ENCODE data around the gene KCNJ3. TPM values are rescaled to one million over a fixed set of nuclear protein-coding genes. Genes with fewer than 3 reads are reported as not detected.

KCNJ3 gene
- total RNA-seq, 1 experiment from 2014 or later = 0.21 TPM

- CTCF ChIA-PET = no interaction called here
- POLR2A ChIA-PET = no interaction called here
- BruUV-seq (replicated peaks) = no TSS peak
- Histone ChIP-seq H3K4me1 (ENCODE audit: control insufficient read depth, insufficient read depth, low read length) (no peaks in the 10 kb centered on the region), H3K27me3 (ENCODE audit: control insufficient read depth, insufficient read depth, low read length) (no peaks in the 10 kb centered on the region), H3K36me3 (ENCODE audit: control insufficient read depth, insufficient read depth, low read length) (no peaks in the 10 kb centered on the region), H3K27ac (ENCODE audit: low read length) (no peak overlapping the region), H3K4me3 (ENCODE audit: low read depth in 2 of 2, low read length in 2 of 2) (no peak overlapping the region), H3K9me3 (ENCODE audit: control insufficient read depth, insufficient read depth, low read depth, low read length) (no peaks in the 10 kb centered on the region)
- intact Hi-C loops (cut with micrococcal nuclease; ENCODE audit: unreplicated experiment) (no loop called here), in situ Hi-C loops (cut with HindIII; ENCODE audit: low pct_unique_long_range_greater_than_20kb, low sequenced_read_pairs) (no loop called here)
- DNase-seq (ENCODE audit: low read depth, low spot score) (no peak), ATAC-seq (no peak)
- no peak for TF ChIP-seq REST (IDR thresholded peaks at IDR 0.05; ENCODE audit: insufficient read depth in 1 of 2, low read depth in 2 of 2, low read length in 1 of 2)
- no peak for TF ChIP-seq SIN3A (IDR thresholded peaks at IDR 0.05; ENCODE audit: borderline replicate concordance, insufficient read depth, low read depth, low read length)
- no peak for TF ChIP-seq CTCF (IDR thresholded peaks at IDR 0.05)
- TF ChIP-seq POLR2AphosphoS5 (IDR thresholded peaks at IDR 0.05; ENCODE audit: low read depth, low read length) = no peak
- no peak for TF ChIP-seq TCF7L2 (IDR thresholded peaks at IDR 0.05; ENCODE audit: low read depth, low read length)
These were observed 64.1 kb downstream of the KCNJ3 start for GRCh38 chr2:154762638-154763037.

- DNase-seq (ENCODE audit: low read depth, low spot score) = no peak
- Histone ChIP-seq H3K4me3 (ENCODE audit: low read depth in 2 of 2, low read length in 2 of 2) (no peak overlapping the region), H3K9me3 (ENCODE audit: control insufficient read depth, insufficient read depth, low read depth, low read length) (no peaks in the 10 kb centered on the region), H3K36me3 (ENCODE audit: control insufficient read depth, insufficient read depth, low read length) (no peaks in the 10 kb centered on the region), H3K27me3 (ENCODE audit: control insufficient read depth, insufficient read depth, low read length) (no peaks in the 10 kb centered on the region), H3K4me1 (ENCODE audit: control insufficient read depth, insufficient read depth, low read length) (no peaks in the 10 kb centered on the region), H3K27ac (ENCODE audit: low read length) (no peak overlapping the region)
- no peak for ATAC-seq
- intact Hi-C loops (cut with micrococcal nuclease; ENCODE audit: unreplicated experiment) (no loop called here), in situ Hi-C loops (cut with HindIII; ENCODE audit: low pct_unique_long_range_greater_than_20kb, low sequenced_read_pairs) (no loop called here)
- BruUV-seq (replicated peaks) = no TSS peak
- TF ChIP-seq POLR2AphosphoS5 (IDR thresholded peaks at IDR 0.05; ENCODE audit: low read depth, low read length) = no peak
- TF ChIP-seq CTCF (IDR thresholded peaks at IDR 0.05) = no peak
- TF ChIP-seq REST (IDR thresholded peaks at IDR 0.05; ENCODE audit: insufficient read depth in 1 of 2, low read depth in 2 of 2, low read length in 1 of 2) = no peak
- TF ChIP-seq TCF7L2 (IDR thresholded peaks at IDR 0.05; ENCODE audit: low read depth, low read length) = no peak
- no peak for TF ChIP-seq SIN3A (IDR thresholded peaks at IDR 0.05; ENCODE audit: borderline replicate concordance, insufficient read depth, low read depth, low read length)
- CTCF ChIA-PET = no interaction called here
- POLR2A ChIA-PET = no interaction called here
These were observed 73.3 kb downstream of the KCNJ3 start for GRCh38 chr2:154771664-154772284.
